PFSK-1 (cell line): Measurements from ENCODE around the gene SRI.

ENCODE experiments used
- FOXP2 ChIP-seq: optimal IDR thresholded peaks from 2 replicates; pipeline ENCODE3; 2011; ENCODE audit warnings: borderline replicate concordance, control low read depth, inconsistent platforms; ENCODE audit not compliant: insufficient read depth; ENCODE audit errors: extremely low read length, extremely low read depth
- POLR2AphosphoS5 ChIP-seq: IDR thresholded peaks from 2 replicates; pipeline ENCODE4 v1.6.1; 2012; ENCODE audit warnings: low read depth, mild to moderate bottlenecking, control low read depth, low read length, moderate library complexity
- REST ChIP-seq, 2 experiments: IDR thresholded peaks; 2 replicates each; pipeline versions ENCODE4 v1.6.1 to v1.8.0; 2011 to 2012; ENCODE audit warnings: low read depth in 2 of 2, low read length in 2 of 2, control low read depth in 1 of 2, inconsistent platforms in 1 of 2, mild to moderate bottlenecking in 1 of 2, moderate library complexity in 1 of 2; ENCODE audit not compliant: insufficient read depth in 1 of 2
- SIN3A ChIP-seq: IDR thresholded peaks from 2 replicates; pipeline ENCODE4 v1.6.1; 2012; ENCODE audit warnings: mild to moderate bottlenecking, low read length, moderate library complexity, borderline replicate concordance; ENCODE audit not compliant: insufficient read depth
- TAF1 ChIP-seq: IDR thresholded peaks from 2 replicates; pipeline ENCODE4 v1.6.1; 2012; ENCODE audit warnings: low read length, control low read depth, borderline replicate concordance; ENCODE audit not compliant: insufficient read depth

Gene SRI

GRCh38 chr7:88165697-88166096, 54.1 kb downstream of the SRI start:
- TF ChIP-seq SIN3A: no peak
- TF ChIP-seq REST (IDR thresholded peaks at IDR 0.05; ENCODE audit: insufficient read depth in 1 of 2, low read depth in 2 of 2, low read length in 2 of 2): no peak
- TF ChIP-seq TAF1: no peak
- no peak for TF ChIP-seq FOXP2

DNA sequence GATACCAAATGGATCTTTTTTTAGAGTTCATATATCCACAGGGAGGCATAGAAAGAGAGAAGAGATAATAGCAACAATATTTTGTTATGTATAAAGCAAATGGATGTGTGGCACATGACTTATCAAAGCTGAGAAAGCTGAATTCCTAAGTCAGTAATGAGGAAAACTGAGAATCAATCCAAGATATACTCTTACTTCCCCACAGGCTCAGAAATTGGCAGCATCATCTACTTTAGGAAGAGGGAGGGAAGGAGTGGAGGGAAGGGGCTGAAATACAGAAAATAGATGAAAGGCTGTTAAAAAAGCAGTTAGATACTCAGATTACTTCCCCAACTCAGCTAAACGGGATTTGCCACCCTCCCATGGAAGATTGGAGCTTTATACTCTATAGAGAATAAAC, 63.5 kb downstream of the SRI start:
- no peak for TF ChIP-seq SIN3A
- TF ChIP-seq FOXP2: no peak
- TF ChIP-seq TAF1: no peak
- TF ChIP-seq POLR2AphosphoS5: no peak
- no peak for TF ChIP-seq REST (IDR thresholded peaks at IDR 0.05; ENCODE audit: insufficient read depth in 1 of 2, low read depth in 2 of 2, low read length in 2 of 2)

- no peak for TF ChIP-seq SIN3A
- TF ChIP-seq REST (IDR thresholded peaks at IDR 0.05; ENCODE audit: insufficient read depth in 1 of 2, low read depth in 2 of 2, low read length in 2 of 2): no peak
- TF ChIP-seq TAF1: no peak
- no peak for TF ChIP-seq POLR2AphosphoS5
- TF ChIP-seq FOXP2: no peak
Observed at GRCh38 chr7:88155756-88156155, 64.1 kb downstream of the SRI start.
